ENCODE results near the gene PDZRN3.

The PDZRN3 gene

DNA sequence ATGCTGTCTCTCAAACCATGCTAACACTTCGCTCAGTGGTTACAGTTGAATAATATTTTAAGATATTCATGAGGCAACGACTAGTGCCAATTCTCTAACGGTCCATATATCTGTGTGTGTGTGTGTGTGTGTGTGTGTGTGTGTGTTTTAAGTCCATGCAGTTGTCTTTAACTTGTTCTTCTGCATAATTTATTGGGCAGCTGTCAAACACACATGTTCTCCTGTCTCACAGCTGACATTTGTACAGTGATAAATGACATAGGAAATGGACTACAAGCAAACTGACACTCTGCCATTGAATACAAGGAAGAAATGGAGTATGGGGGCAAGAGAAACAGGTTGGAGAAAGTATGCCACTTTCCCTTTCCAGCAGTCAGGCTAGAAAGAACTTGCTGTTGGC, 172.0 kb downstream of the PDZRN3 start:
- DNase-seq (ENCODE audit: low read depth): no peak

DNA sequence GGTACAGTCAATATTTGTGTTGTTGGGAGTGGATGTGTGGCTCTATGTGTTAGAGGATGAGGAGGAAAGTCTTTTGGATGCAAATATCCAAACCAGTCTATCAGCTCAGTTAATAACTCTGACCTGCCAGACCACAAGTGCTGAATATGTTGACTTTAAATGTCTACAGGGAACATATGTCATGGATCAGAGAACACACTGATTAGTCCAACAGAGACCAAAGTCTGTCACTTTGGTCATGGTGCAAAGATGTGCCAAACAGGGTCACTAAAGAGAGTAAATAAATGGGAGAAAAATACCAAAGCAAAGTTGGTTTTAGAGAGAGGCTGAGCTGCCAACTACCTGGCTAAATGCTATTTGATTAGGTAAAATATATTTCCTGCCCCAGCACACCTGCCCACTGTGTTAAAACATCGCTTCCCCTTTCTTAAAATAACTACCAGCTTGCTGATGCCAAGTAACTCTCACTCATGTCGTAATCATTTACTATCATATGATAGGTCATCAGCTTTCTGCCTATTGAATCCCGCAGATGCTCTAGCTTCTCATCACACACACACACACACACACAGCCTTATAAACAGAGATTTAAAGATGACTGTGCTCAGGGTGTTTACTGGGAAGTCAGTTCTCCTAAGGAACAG, 173.3 kb downstream of the PDZRN3 start:
- no peak for DNase-seq (ENCODE audit: low read depth)

DNA sequence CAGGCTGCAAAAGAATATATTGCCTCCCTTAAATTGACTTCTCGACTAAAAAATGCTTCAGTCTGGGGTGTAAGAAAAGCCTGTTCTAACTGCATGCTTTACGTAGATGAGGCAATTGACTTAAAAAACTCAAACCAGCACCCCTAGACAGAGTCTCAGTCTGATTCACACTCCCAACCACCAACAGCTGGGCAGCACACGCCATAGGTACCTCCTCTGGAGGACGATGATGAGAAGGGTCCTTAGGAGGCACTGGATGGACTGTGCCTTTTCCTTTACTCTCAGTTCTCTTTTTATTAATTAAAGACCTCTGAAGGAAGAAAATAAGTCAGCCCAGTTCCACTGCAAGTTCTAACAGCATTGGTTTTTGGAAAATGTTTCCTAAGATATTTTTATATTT, 175.0 kb downstream of the PDZRN3 start:
- DNase-seq (ENCODE audit: low read depth): no peak

DNA sequence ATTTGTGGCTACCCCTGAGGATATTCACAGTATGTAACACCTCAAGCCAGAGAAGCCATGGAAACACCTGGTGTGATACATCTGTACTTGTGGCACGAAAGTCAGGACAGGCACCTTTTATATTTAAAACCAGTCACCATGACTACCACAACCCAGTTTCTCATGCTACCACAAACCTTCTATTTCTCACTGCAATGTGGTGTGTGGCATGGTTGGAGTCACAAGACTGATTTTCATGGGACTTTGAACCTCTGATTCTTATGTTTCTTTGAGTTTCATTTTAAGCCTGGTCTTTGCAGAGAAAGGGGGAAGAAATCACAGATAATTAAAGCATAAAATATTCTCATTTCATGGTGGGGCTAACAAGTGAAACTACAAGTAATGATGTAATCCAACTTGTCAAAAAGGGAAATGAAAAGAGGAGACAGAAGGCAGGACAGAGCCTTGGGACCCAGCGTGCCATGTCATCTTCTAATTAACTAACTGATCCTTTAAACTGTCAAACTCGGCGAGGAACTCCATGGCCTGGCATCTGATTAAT, 175.9 kb downstream of the PDZRN3 start:
- no peak for DNase-seq (ENCODE audit: low read depth)

DNA sequence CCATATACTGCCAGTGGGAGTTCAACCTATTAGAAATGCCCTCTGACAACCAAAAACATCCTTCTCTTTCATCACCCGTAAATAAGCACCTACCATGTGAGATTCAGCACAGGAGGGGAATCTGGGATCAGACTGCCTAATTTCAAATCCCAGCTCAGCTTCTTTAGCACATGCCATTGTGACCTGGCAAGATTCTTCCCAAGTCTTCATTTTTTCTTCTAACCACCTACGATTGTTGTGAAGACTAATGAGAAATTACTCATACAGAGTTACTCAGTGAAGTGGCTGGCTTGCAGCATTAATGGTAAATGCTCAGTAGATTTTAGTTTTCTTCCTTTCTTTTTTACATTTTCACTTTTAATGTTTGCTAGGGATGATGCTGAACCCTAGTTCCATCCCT, 176.7 kb downstream of the PDZRN3 start:
- no peak for DNase-seq (ENCODE audit: low read depth)

DNA sequence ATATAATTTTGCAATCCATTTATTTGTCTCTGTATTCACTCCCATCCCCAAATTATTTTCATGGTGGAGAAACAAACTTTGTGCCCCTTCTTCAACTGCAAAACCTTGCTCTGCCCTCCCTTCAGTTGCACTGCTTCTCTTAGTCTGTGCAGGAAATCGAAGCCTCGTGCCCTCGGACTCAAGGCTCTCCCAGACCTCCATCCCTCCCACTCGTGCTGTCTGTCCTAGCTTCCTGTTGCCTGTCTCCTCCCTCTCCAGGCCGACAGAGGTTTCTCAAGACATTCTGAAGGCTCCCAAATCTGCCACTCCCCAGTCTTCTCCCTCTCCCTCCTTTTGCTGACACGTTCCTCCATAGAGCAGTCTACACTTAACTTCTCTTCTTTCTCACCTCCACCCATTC, 177.6 kb downstream of the PDZRN3 start:
- DNase-seq (ENCODE audit: low read depth): no peak

DNA sequence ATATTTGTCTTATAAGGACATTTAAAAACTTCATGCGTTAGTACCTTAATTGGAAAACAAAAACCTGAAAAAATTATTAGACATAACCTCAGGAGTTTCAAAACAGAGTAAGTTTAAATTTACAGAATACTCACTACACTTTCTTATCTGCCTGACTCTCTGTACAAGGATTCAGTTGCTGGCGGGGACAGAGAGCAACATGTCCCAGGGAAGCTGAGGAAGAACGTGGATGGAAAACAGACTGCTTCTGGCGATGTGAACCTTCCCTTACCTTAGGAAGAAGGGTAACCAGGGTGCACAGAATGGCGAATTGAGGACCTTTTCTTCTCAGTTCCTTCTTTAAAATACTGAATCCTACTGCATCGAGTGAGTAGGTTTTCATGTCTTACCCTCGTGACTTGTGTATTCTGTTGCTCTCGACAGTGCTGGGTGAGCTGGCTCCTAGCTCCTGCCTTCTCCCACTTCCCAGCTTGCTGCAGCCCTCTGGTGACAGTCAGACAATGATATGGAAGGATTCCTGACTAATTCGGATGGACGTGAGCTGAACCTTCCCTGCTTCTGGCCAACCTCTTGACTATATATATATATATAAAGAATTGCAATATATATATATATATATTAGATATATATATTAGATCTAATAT, 178.2 kb downstream of the PDZRN3 start:
- no peak for DNase-seq (ENCODE audit: low read depth)

DNA sequence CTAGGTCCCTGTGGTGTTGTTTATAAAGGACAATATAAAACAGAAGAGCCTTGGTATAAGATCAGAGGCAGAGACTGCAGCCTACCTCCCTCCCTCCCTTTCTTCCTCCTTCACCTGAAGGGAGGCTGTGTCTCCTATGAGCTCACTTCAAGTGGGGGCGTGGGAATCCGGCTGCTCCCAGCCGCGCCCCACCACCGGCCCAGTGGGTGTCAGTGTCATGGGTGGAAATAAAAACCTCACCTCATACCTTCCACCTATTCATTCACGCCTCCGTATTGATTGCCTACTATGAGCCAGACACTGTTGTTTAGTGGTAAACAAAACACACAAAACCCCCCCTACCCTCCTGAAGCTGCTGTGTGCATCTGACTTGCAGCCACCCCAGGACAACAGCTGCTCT, 181.9 kb downstream of the PDZRN3 start:
- no peak for DNase-seq (ENCODE audit: low read depth)

DNA sequence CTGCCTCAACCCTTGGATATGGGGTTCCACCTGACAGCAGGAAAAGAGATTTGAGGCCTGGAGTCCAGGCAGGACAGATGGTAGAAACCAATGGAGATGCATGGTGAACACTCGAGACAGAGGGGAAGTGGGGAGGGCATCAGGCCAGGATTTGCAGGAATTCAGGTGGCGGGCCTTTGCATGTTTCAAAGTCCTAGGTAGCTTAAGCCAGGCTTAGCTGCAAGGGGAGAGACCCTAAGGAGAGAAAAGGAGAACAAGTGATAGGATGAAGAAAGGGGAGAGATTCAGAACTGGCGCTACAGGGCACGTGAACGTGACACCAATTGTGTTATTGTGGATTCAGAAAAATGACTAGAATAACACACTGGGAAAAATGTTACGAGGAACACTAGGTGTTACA, 182.6 kb downstream of the PDZRN3 start:
- no peak for DNase-seq (ENCODE audit: low read depth)

DNA sequence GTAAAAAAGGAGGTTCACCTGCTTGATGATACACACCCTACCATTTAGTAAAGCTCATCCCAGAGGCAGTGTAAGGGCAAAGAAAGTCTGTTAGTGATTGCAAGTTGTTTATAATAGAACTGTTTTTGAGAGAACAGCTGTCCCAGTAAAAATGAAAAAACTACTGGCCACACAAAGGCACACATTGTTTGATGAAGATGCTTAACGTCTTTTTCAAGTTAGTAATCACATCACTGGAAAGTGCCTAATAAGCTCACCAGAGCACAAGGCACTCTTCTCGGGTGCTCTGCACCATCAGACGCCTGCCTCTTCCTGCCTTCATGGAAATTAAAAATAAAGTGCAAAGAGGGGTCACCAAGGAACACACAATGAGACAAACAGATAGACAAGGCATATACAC, 186.9 kb downstream of the PDZRN3 start:
- no peak for DNase-seq (ENCODE audit: low read depth)

DNA sequence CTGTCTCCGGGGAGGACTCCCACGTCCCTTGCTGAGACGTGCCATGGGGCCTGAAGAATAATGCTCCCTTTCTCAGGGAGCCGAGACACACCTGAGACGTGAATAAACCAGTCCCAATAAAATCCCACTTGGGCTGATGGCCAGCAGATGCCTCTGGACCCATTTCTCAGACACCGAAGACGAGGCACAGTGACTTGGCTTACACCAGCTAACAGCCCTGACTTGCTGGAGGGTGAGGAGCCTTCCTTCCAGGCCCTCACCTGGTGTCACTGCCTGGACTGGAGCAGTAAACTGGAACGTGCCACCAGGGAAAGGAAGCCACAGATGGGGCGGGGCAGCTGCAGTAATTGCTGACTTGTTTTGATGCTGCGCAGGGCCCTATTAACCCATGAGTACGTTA, 189.7 kb downstream of the PDZRN3 start:
- no peak for DNase-seq (ENCODE audit: low read depth)

DNA sequence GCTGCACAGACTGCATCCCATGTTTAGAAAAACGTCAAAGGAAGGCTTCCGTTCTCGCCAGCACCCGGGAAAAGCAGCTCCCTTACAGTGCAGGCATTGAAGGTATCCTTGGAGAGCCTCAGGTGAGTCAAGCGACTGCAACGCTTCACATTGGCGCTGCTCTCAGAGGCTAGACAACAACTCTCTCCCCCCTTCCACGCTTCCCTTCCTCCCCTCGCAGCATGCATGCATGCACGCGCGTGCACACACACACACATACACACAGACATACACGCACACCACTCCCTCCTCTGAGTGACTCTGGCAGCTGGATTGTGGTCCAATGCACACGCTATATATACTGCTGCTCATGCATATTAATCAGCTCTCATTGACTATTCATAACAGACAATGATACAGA, 191.1 kb downstream of the PDZRN3 start:
- no peak for DNase-seq (ENCODE audit: low read depth)

DNA sequence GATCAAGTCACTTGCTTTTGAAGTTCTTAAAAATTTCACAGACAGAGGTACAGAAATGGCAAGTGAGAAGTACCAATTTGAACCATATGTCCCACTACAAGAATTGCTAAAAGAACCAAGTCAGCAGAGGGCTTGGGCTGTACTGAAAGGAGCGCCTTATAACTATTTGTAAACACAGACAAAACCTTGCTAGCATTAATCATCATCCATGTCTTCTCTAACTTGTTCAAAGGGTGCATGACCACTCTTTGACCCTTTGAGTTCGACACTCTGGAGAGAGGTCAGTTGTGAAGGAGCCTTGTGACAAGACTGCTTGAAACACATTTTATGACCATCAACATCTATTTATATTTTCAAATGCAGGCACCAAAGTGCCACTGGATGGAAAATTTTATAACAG, 191.7 kb downstream of the PDZRN3 start:
- no peak for DNase-seq (ENCODE audit: low read depth)

DNA sequence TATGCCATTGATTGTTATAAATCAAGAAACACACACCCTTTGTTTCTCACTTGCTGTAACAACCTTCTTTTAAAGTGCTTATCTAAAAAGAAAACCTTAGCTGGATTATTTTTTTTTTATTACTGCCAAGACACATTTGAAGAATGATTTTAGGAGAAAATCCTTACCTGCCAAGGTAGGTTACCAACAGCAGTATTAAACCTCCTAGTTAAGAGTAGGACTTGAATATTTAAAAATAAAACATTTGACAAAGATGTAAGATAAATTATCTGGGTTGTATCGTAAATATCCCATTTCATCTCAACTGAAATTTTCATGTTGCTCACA, 192.1 kb downstream of the PDZRN3 start:
- no peak for DNase-seq (ENCODE audit: low read depth)

DNA sequence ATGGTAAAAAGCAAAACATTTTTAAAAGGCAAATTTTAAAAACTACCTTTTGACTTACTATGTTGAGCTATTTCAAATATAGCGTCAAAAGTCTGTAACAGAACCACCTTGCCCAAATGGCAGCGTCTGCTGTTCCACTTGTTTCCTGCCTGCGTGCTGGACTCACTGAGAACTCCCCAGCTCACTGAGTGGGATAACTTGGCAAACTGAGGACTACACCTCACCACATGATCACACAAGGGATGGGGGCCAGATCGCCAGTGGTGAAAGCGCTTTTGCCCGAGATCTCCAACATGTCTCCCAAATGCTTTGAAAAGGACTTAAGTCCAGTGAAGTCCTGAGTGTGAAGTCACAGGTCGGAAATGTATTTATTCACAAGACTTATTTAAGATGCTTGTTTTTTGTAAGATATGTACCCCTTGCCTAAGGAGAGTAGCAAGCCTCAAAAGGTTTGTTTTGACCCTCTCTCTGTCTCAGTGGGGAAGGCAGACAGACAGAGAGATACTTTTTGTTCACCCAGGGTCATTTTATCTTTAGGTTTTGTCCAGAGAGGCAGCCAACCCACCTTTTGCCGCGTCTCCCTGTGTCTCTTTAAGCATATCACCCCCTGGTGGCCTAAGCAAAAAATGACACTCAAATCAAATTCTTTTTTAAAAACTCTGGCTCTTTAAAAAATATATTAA, 192.6 kb downstream of the PDZRN3 start:
- no peak for DNase-seq (ENCODE audit: low read depth)

DNA sequence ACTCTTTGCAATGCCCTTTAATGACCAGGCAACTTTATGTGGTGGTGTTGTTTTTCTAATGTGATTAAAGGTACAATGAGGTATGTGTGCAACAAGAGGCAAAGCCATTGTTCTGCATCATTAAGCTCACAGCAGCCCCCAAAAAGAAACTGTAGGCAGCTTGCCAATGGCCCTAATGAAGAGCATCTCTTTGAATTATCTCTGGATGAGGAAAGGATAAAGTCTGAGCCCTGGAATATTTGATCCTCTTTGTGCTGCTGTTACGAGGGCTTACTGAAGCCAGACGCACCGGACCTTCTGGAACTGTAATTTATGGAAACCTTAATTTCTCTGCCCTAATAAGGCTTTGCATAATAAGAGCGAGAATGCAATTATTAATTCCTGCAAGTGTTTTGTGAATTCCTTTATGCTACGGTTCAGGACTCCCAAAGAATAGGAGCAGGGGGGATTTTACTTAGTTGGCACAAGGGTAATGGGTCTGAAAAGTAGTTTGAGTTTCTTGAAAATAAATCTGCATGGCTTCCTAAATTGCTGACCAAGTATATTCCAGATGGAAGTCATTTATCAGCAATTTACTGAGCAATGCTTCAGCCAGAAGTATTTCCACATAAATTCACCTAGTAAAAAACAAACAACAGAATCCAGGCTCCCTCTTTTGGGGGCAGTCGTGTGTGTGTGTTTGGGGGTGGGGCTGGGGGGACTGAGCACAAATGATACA, 193.4 kb downstream of the PDZRN3 start:
- no peak for DNase-seq (ENCODE audit: low read depth)

DNA sequence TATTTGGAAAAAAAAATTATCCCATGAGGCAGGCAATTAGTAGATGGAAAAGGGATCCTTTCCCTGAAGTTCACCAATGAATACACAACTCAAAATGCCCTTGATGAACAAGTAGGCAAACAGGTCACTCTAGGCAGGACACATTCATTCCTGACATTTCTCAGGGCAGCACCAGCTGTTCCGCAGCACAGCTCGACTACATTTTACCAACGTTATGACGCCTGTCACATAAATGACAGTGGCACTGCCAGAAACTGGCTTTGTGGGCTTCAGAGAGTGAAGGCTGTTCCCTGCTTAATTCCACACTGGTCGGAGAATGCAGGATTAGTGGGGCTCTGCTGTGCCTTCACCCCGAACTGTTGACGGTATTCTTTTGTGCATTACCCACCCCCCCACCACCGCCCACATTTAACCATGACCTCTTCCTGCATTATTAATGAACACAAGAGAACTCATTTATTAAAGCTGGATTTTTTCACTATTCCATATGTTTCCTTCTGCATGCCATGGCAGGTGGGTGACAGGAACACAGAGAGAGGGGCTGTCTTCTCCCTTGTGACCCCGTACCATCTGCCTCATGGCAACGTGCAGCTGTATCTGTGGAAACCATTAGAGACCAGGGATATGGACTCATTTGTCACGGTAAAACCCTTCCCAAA, 197.6 kb downstream of the PDZRN3 start:
- no peak for DNase-seq (ENCODE audit: low read depth)

DNA sequence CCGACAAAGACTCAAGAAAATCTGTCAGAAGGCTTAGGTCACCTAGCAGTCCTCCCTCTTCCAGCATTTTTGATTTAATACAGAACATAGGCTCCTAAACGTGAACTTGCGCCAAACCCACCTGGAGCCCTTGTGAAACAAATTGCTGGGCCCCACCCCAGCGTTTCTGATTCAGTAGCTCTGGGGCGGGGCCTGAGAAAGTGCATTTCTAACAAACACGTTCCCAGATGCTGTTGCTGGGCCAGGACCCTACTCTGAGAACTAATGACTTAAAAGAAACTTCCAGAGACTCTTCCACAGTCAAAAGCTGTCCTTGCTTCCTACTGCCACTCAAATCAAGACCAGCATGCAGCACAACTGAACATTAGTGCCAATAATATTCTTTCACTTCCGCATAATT, 198.1 kb downstream of the PDZRN3 start:
- DNase-seq (ENCODE audit: low read depth): no peak

DNA sequence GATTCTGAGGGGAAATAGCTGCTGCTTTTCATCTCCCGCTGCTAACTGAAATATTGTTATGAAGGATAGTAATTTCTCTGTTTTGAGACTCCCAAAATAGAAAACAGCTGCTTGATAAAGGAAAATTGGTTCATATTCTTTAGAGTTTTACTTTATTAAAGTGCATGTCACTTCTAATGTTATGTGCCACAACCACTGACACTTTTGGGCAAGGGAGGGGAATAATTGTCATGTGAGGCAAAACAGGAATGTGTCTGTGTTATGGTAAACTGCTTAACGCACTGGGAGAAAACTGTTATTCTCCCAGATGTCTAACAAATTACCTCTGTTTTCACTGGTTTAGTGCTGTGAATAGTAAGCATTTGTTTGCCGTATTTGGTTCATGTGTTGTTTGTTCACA, 201.6 kb downstream of the PDZRN3 start:
- no peak for DNase-seq (ENCODE audit: low read depth)

DNA sequence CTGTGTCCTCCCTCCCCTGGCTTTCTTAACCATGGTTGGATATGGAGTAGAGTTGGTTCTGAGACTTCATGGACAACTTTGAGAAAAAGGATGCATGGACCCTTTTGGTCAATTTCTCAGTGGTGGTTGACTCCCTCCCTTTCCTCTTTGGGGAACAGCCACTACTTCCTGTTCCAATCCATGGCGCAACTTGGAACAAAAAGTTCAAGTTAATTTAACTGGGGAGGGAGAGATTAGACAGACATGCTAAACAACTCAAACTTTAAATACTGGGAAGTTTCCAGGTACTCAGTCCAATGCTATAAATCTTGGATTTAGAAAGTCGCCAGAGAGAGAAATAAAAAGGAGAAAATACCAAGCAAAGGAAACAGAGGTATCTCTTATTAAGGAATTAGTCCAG, 202.2 kb downstream of the PDZRN3 start:
- DNase-seq (ENCODE audit: low read depth): no peak

DNA sequence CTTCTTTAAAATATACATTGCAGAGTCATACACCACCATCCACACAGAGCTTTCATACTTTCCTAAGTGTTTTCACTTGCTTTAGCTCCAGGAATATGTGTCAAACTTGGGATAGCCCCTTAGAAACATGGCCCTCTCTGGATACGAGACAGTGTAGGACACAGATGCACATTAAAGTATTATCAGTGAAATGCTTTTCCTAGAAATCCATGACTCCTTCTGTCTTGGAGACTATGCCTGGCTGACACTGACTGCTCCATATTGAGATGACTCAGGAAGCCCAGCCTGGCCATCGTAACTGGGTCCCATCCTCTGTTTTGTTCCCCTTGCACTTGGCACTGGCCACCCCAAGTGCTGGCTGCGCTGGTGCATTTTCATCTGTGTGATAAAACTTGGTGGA, 204.8 kb downstream of the PDZRN3 start:
- no peak for DNase-seq (ENCODE audit: low read depth)

DNA sequence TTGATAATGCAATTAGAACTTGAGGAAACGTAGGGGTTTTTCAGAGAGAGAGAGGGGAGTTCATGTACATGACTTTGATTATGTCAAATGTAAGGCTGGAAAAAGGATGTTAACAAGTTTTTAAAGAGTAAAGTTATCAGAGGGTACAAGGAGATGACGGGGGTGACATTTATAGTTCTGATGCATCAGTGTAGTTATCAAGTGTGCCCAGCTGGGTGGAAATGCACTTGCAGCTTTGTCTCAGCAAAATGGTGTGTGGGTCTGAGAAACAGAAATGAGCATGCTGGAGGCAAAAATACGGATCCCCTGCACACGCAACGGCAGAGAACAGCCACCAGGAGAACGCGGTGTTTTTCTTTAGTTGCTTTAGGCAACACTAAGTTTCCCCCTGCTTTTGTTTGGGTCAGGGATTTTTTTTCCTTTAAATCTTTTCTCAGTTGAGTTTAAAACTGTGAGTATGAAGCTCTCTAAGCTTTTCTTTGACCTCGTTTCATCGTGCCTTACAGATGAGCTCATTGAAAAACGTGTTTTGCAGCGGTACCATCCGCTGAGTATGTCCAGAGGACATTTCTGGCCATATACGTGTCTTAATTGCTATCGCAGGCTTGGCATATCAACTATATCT, 205.4 kb downstream of the PDZRN3 start:
- no peak for DNase-seq (ENCODE audit: low read depth)
